HG02840 (cell line): ENCODE measurements around the gene PDCD5.

Source experiments
- ATAC-seq: cut with Tn5 transposase; IDR thresholded peaks from one replicate; pipeline ENCODE4 v1.9.1; 2021; ENCODE audit warnings: mild to moderate bottlenecking, moderate library complexity, moderate number of reproducible peaks; ENCODE audit not compliant: unreplicated experiment, low FRiP score

The PDCD5 gene

DNA sequence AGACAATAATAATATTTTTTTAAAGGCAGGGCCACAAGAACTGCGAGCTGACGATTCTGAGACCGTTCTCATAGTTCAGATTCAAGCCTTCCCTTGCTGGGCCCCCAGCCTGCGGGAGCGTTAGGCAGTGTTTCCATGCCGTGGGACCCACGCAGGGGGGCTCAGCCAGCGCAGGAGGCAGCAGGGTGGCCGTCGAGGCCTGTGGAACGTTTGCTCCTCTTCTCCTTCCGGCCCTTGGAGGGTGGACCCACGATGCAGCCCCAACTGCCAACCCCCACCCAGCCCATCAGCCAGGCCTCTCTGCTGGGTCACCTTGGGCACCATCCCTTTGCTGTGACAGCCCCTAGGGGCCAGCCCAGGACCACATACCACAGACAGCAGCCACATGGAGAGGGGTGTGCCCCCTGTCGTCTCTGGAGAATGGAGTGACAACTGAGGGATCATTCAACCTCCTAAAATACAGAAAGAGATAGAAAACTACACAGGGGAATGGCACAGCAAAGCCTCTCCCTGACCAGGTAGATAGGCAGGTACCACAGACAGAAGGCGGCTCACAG is 46.8 kb downstream of the PDCD5 start:
- ATAC-seq: no peak

DNA sequence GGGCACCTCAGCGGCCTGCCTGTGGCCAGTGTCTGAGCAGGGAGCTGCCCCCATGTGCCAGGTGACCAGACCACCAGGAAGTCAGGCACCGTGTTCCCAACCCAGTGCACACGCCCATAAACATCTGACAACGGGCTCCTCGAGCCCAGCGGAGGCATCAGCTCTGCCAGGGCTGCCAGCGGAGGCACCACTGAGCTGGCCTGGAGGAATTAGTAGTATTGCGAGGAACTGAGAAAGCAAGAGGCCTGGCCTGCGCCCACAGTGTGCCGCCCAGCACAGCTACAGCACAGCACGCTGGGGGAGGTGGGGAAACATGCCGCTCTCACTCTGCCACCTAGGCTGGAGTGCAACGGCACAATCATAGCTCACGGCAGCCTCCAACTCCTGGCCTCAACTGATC is 49.3 kb downstream of the PDCD5 start:
- no peak for ATAC-seq

DNA sequence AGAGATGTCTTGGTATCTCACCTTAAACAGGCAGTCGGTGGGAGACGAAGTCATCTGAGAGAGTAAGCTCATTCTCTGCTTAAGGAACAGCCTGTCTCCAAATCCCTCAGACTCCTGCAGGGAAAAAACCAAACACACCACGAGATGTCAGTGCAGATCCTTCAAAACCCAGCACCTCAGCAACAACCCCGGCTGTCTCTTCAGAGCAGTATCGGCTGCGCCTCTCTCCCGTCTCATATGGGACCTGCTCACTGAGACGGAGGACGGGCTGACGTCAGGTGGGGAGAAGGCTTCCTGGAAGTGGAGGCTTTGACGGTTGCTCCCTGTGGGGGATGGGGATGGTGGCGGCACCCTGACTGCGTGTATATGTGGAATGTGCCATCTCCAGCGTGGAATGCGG is 50.4 kb downstream of the PDCD5 start:
- no peak for ATAC-seq
